ENCODE results near the gene TLR3.
A peak's percentile ranks its signal among the peaks of the same experiment; 100 is the strongest.

Gene TLR3

DNA sequence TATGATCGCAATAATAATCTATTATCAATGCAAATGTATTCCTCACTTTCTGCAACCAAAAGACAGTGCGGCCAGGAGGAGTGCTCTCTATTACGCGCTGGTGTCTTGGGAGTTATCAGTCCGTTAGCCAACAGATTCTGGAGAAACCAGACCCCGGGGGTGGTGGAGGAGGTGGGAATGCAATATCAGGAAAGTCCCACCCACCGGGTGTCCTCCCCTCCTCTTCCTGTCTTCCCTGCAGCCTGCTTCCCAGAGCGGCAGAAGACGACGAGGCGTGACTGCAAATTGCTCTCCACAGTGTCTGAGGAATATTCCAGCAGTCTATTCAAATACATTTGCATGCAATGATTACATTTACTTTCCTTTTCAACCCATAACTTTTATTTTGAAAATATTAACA is 17.9 kb upstream of the TLR3 start:
- DNase-seq (ENCODE audit: low spot score), result no peak
- Histone ChIP-seq H3K27ac (no peak overlapping the region), H3K4me3 (no peak overlapping the region)
- TF ChIP-seq, protein P1, sequence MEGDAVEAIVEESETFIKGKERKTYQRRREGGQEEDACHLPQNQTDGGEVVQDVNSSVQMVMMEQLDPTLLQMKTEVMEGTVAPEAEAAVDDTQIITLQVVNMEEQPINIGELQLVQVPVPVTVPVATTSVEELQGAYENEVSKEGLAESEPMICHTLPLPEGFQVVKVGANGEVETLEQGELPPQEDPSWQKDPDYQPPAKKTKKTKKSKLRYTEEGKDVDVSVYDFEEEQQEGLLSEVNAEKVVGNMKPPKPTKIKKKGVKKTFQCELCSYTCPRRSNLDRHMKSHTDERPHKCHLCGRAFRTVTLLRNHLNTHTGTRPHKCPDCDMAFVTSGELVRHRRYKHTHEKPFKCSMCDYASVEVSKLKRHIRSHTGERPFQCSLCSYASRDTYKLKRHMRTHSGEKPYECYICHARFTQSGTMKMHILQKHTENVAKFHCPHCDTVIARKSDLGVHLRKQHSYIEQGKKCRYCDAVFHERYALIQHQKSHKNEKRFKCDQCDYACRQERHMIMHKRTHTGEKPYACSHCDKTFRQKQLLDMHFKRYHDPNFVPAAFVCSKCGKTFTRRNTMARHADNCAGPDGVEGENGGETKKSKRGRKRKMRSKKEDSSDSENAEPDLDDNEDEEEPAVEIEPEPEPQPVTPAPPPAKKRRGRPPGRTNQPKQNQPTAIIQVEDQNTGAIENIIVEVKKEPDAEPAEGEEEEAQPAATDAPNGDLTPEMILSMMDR (IDR thresholded peaks at IDR 0.05), result no peak

DNA sequence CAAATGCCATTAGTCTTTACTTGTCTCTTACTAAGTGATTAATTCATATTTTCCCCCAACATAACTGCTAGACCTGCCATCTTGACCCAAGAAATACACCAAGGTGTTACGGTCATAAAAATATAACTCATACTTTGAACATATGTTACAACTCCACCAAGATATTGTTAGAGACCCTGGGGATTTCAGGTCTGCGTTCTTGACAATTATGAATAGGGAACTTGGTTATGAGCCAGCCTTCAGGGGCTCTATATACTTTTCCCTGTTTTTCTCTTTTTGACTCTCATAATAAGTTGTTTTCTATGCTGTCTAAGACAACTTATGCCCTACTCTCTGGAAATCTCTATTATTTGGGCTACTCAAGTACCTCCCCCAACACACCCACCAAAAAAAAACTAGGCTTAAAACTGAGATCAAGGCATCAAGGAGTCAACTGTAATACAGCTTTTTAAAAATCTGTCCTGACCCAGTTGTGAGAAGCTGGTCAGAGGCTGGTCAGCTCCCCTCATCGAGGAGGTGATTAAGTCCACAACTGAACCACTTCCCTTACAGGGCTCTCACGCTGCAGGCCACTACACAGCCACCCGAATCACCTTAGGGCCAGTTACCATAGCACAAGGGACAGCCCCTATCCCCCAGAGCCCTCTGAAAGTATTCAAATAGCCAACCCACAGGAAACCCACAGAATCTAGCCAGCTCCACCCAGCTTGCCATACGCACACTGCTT is 10.5 kb upstream of the TLR3 start:
- TF ChIP-seq, protein P1 (IDR thresholded peaks at IDR 0.05), result no peak
- DNase-seq (ENCODE audit: low spot score), result no peak
- H3K27ac ChIP-seq, result no peak overlapping the region
- no peak overlapping the region for H3K4me3 ChIP-seq

DNA sequence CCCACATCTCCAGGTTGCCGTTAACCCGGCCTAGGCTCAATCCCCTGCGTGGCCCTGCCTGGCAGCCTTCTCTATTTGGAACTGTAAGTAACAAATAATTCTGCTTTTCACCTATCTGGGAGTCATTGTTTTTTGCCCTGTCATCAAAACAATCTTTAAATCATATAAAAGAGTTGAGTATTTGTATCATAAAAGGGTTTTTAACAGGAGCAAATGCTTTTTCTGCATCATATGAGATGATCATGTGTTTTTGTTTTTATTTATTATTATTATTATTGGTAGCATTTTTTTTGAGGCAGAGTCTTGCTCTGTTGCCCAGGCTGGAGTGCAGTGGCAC is 10.0 kb upstream of the TLR3 start:
- no peak for DNase-seq (ENCODE audit: low spot score)
- Histone ChIP-seq H3K27ac (no peak overlapping the region), H3K4me3 (no peak overlapping the region)
- TF ChIP-seq, protein P1 (IDR thresholded peaks at IDR 0.05), result no peak

DNA sequence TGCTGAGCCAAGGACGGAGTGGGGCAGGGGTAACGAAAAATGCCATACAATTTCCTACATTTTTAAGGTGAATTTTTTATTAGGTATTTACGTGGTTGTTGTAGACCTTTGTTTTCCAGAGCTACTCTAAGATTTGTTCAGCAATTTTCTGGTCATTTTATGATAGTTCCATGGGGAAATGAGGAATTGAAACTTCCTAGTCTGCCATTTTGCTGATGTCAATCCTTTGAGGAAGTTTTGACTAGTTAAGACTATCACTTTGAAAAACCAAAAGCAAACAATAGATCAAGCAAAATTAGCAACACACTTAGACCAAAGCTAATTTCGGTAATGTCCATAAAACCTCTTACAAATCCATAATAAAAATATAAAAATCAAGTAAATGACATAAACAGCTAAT is 7.0 kb upstream of the TLR3 start:
- Histone ChIP-seq H3K4me3 (no peak overlapping the region), H3K27ac (no peak overlapping the region)
- TF ChIP-seq, protein P1 (IDR thresholded peaks at IDR 0.05), result no peak
- no peak for DNase-seq (ENCODE audit: low spot score)

DNA sequence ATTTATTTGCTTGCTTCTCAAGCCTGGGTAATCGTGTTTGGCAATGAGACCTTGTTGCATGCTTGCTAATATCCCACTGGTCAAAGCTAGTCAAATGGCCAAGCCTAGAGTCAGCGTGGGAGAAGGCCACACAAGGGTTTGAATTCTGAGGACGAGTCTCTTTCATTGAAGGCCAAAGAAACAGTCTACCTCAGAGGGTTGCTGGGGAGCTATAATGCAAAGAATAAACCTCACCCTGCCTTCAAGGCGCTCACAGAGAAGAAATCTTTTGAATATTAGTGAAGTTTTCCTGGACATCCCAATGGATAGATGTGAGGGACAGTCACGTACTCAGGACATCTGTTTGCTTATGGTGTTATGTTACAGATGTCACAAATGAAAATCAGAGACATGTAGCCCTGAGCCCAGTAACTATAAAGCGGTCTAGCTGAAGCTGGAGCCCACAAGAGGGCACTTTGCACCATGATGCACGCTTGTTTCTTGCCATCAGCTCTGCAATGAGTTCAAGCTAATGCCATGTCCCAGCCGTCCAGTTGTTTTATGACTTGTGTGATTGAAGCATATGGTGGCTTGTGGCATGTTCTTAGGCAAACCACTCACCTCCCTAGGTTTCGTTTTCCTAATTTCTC is 1.1 kb upstream of the TLR3 start:
- DNase-seq (ENCODE audit: low spot score), result no peak

DNA sequence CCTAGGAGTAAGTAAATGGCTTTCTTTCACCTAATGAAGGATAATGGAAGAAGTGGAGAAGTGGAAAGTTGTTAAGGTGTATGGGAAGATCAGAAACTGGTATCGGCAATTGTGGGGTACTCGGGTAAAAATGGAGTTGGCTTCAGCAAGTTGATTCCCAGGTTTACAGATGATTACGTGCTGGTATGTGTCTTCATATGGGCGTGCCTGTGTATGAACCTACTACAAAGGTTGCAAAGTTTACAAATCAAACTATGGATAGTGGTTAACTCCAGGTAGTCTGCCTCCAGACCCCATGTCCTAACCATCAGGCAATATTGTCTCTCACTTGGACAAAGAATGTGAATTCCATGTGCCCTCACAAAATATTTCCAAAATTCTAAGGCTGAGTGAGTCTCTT is 773 bp downstream of the TLR3 start:
- no peak for DNase-seq (ENCODE audit: low spot score)
- Histone ChIP-seq H3K4me3 (peak overlapping the region; percentile 69), H3K27ac (no peak overlapping the region)
- TF ChIP-seq, protein P1 (IDR thresholded peaks at IDR 0.05), result no peak

More for the DNA sequence above, 1.1 kb upstream of the TLR3 start:
- Histone ChIP-seq H3K27ac (no peak overlapping the region), H3K4me3 (peak overlapping the region; percentile 69)
- TF ChIP-seq, protein P1 (IDR thresholded peaks at IDR 0.05), result peak; percentile 37

DNA sequence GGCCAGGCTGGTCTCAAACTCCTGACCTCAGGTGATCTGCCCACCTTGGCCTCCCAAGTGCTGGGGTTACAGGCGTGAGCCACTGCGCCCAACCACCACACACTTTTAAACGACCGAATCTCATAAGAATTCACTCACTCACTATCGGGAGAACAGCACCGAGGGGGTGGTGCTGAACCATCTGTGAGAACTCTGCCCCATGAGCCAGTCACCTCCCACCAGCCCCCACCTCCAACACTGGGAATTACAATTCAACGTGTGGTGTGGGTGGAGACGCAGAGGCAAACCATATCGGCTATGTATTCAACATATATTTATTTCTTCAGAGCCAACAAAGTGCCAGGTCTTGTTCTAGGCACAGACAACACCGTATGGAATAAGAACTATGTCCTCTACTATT is 3.6 kb downstream of the TLR3 start:
- TF ChIP-seq, protein P1 (IDR thresholded peaks at IDR 0.05), result no peak
- no peak for DNase-seq (ENCODE audit: low spot score)
- H3K4me3 ChIP-seq, result no peak overlapping the region
- H3K27ac ChIP-seq, result no peak overlapping the region

Data from coronary artery (tissue), 2 donors.